Measurements from ENCODE around the gene SPRED1.
A peak's percentile ranks its signal among the peaks of the same experiment; 100 is the strongest.

Gene SPRED1

DNA sequence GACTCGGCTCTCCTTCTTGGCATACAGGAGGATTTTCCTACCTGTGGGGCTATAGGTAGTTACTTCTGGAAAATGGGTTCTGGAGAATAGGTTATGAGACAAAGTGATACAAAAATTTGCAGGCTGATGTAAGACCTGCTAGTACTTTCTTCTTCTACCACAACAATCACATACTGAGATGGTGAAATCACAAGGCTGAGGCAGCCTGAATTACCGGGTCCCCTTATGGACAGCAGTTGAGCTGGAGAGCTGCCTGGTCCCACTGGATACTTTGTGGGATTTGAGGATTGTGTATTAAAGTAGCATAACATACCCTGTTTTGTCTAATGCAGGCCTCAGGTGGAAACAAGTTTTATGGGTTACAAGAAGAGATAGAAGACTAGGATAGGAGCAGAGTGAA, 114.8 kb downstream of the SPRED1 start:
- no peak for DNase-seq

DNA sequence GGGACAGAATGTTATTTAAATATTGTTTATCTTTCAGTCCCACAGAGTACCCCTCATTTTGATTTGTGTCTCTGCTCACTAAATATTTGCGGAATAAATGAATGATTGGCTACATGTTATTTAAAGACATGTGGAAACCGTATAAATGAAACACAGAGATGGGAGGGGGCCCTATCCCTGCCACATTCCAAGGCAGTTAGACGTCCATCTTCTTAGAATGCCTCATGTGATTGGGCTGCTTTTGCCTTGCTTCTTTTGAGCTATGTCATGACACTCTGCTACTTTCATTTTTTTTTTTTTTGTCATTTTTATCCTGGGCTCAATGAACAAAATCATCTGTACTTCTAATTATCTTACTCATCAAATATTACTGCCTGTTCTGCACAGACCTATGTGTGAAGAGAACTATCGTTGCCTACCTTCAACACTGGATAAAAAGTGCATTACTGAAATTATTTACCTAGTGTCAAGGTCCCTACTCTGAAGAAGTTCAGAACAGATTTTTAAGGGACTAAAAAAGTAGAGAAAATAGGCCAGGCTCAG, 117.4 kb downstream of the SPRED1 start:
- no peak for DNase-seq

DNA sequence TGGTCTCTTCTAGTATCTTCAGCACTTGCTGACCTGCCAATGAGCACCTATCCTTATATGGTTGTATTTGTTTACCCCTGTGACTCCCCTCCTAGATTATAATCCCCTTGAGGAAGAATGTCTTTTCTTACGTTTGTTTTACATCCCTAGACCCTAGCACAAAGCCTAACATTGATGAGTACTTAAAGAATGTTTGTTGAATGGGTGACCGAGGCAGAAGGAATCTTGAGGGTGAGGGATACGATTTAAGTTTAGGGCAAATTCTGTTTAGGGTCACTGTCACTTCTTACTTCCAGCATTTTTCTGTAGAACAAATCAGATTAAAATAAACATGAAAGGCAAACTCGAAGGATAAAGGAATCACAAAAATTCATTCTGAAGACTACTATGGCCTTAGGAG, 120.4 kb downstream of the SPRED1 start:
- no peak for DNase-seq

DNA sequence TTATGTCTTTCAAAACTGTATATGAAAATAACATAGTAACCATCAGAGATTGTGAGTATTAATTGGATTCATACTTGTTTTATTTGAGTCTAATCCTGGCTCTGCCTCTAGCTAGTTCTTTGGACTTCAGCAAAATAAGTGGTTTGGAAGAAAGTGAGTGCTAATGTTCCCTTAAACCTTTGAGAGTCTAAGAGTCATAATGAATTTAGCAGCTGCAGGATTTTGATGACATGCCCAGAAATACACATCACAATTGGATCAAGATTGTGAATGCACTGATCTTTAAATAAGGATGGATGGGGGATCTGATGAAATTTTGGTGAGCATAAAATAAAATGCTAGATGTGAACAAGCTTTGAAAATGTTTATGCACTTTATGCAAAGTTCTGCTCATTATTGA, 121.4 kb downstream of the SPRED1 start:
- DNase-seq = no peak

- no peak for DNase-seq
These were observed 121.9 kb downstream of the SPRED1 start for GRCh38 chr15:38374556-38374955.

- no peak for DNase-seq
These were observed 123.4 kb downstream of the SPRED1 start for GRCh38 chr15:38376081-38376480.

DNA sequence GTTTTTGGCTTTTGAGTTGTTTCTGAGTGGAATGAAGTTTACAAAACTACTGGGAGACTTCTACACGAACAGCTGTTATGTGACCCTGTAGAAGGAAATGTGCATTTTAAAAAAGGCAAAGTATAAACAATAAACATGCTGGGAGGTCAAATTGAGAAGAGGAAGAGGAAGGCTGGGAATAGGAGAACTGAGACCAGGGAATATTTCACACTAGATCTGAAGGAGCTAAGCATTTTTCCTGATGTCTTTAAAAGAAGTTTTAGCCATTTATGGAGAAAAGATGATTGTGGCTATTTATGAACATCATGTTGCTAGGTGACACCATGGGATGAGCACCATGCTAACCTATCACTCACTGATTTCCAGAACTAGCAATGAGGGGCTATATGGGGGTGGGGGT, 125.0 kb downstream of the SPRED1 start:
- no peak for DNase-seq

GRCh38 chr15:38378161-38378560, 125.5 kb downstream of the SPRED1 start:
- DNase-seq = no peak

DNA sequence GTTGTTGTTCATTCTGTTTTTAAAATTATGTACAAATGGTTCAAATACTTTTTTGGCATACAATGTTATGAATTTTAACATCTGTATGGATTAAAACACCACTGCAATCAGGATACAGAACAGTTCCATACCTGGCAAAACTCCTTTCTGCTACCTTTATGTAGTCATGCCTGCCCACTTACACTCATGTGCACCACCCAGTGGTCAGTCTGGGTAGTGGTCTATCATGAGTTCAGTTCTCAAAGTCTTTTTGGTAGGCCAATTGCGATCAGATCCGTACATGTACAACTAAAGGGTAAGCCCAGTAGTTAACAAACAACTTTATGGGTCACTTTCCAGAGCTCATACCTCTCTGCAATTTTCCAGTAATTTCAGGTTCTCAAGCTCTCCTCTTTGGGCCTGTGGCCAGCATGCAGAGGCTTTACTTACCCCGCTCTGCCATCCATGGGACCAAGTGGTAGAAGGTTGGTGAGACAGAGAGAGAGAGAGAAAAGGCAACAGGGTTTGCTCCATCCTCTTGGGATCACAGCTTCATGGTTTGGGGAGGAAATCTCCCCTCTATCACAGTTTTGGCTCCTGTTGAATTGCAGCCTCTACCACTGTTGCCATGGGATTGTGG, 137.4 kb downstream of the SPRED1 start:
- DNase-seq = peak; percentile 31

GRCh38 chr15:38391191-38391590, 138.6 kb downstream of the SPRED1 start:
- peak; percentile 6 for DNase-seq

GRCh38 chr15:38398134-38398533, 145.5 kb downstream of the SPRED1 start:
- DNase-seq = peak; percentile 98

DNA sequence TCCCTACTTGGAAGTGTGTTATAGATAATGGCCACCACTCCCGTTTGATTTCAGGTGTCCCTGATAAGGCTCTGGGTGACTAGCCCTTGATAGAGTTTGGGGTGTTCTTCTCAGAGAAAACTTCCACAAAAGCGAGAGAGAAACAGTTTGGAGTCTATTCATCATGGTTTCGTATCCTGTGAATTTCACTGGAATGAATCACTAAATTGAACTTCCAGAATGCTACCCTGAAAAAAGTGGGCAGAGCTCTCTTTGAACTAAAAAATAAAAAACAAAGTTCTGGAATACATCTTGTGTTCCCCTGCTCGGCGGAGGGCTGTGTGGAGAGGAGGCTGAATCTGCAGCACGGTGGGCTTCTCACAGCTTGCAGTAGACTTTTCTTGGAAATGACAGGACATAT, 148.5 kb downstream of the SPRED1 start:
- DNase-seq = peak; percentile 39

DNA sequence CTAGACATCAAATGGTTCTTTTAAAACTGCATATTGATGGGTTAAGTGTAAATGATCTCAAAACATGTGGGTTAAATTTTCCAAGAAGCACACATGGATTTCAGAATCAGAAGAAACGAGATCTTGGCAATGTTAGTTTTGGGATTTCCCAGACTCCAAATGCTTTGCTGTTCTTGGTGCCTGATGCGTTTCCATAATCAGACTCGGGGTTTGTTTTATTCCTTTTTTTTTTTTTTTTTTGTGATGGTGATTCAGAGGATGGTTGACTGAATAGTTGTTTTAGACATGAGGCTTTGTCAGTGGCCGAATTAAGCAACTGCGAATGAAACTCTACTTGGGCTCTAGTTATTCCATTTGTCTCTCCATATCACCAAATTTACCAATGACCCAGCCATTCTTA, 149.1 kb downstream of the SPRED1 start:
- DNase-seq = peak; percentile 27

DNA sequence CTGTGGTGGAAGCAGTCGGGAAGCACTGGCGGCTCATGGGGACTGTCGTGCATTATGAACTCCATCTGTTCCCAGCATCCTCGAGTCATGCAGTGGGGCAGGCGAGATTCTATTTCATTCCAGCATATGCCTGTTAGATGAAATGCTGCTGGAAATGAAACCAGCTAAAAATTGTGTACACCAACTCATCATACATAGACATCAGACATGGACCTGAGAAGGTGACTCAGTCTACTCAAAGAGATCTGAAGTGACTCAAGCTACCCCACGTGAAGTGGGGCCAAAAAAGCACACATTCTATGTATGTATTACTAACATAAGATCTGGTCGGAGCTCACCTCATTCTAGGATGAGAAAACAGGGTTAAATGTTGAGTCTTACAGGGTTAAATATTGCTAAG, 153.8 kb downstream of the SPRED1 start:
- DNase-seq = peak; percentile 3

Measured in HCEC 1CT (cell line).